ENCODE data around the gene POLQ. TPM values are rescaled to one million over a fixed set of nuclear protein-coding genes. Genes with fewer than 3 reads are reported as not detected.
"Not testable (repeated sequence)": the region's sequence is repeated elsewhere in the genome, so short reads cannot be mapped to it uniquely, and the experiment has no call there.

Gene POLQ
- total RNA-seq, 1 experiment from 2014 or later = 12.3 TPM

DNA sequence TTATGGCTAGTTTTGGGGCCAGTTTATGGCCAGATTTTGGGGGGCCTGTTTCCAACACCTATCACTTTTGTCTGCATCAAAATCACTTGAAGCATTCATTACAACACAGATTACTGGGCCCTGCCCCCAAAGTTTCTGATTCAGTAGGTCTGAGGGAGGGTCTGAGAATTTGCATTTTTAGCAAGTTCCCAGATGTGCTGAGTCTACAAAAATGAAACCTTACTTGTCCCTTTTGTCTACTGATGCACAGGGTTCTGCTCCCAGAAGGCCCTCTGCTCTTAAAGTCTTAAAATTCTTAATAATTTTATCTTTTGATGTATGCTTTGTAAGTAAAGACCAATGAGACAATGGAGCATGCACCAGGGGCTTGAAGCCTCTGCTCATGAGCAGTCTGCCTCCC lies 146.0 kb downstream of the POLQ start:
- Histone ChIP-seq H3K9ac (ENCODE audit: low read length) (no peak overlapping the region), H3K9me2 (ENCODE audit: insufficient read depth) (no peaks in the 10 kb centered on the region), H3K9me3 (ENCODE audit: control insufficient read depth in 1 of 2, insufficient read depth in 1 of 2, low read depth in 1 of 2, low read length in 2 of 2) (no peaks in the 10 kb centered on the region), H3K36me3 (ENCODE audit: control insufficient read depth in 1 of 2, insufficient read depth in 2 of 2, low read length in 2 of 2) (no peaks in the 10 kb centered on the region), H3K27ac (ENCODE audit: low read depth, low read length) (no peak overlapping the region), H3K27me3 (ENCODE audit: insufficient read depth, low read length) (no peaks in the 10 kb centered on the region), H3K4me3 (replicated peaks in 1 of 2; ENCODE audit: low read depth in 1 of 2, low read length in 2 of 2) (no peak overlapping the region), H3K4me1 (ENCODE audit: control insufficient read depth in 1 of 2, insufficient read depth in 2 of 2, low read length in 2 of 2) (no peaks in the 10 kb centered on the region), H3K4me2 (ENCODE audit: low read length) (no peak overlapping the region), H4K20me1 (ENCODE audit: insufficient read depth) (no peaks in the 10 kb centered on the region), H2AFZ (ENCODE audit: low read depth, low read length, poor library complexity, severe bottlenecking) (no peak overlapping the region), H3K79me2 (ENCODE audit: insufficient read depth, low read length) (no peaks in the 10 kb centered on the region)
- BruUV-seq (replicated peaks) = no TSS peak
- CTCF ChIA-PET = no interaction called here
- ATAC-seq (no peak), DNase-seq (ENCODE audit: low read depth, low spot score) (no peak)
- POLR2A ChIA-PET = no interaction called here
- RAD21 ChIA-PET (ENCODE audit: low non-redundant PET in 1 of 2, low total read pairs in 2 of 2, uncharacterized antibody in 2 of 2, unreplicated experiment in 2 of 2) = no interaction called here
- TF ChIP-seq POLR2A (IDR thresholded peaks at IDR 0.05; ENCODE audit: borderline replicate concordance, extremely low read depth, insufficient read depth, insufficient read length) = no peak
- TF ChIP-seq ZNF274 (IDR thresholded peaks at IDR 0.05; ENCODE audit: low read depth, low read length) = no peak
- TF ChIP-seq RAD21 (IDR thresholded peaks at IDR 0.05; ENCODE audit: low read depth) = no peak
- no peak for TF ChIP-seq REST (IDR thresholded peaks at IDR 0.05; ENCODE audit: low read depth)
- no peak for TF ChIP-seq TCF7L2 (IDR thresholded peaks at IDR 0.05; ENCODE audit: borderline replicate concordance, extremely low read depth, insufficient read depth, insufficient read length)
- TF ChIP-seq, protein P1, sequence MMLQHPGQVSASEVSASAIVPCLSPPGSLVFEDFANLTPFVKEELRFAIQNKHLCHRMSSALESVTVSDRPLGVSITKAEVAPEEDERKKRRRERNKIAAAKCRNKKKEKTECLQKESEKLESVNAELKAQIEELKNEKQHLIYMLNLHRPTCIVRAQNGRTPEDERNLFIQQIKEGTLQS (IDR thresholded peaks at IDR 0.05) = no peak
- TF ChIP-seq CEBPB (IDR thresholded peaks at IDR 0.05; ENCODE audit: low read depth) = no peak
- no peak for TF ChIP-seq FOSL1 (IDR thresholded peaks at IDR 0.05; ENCODE audit: low read depth)
- TF ChIP-seq ZBTB33 (IDR thresholded peaks at IDR 0.05; ENCODE audit: extremely low read depth, insufficient replicate concordance, low read length) = no peak
- TF ChIP-seq SRF (IDR thresholded peaks at IDR 0.05; ENCODE audit: low read depth) = no peak
- TF ChIP-seq YY1 (IDR thresholded peaks at IDR 0.05; ENCODE audit: extremely low read depth, insufficient replicate concordance, low read depth, low read length) = no peak
- TF ChIP-seq EZH2 (IDR thresholded peaks at IDR 0.05) = no peak
- TF ChIP-seq JUND (IDR thresholded peaks at IDR 0.05) = no peak
- no peak for TF ChIP-seq SP1 (IDR thresholded peaks at IDR 0.05; ENCODE audit: low read depth)
- intact Hi-C loops (cut with micrococcal nuclease) = no loop called here

GRCh38 chr3:121398051-121398450 lies 147.7 kb downstream of the POLQ start:
- BruUV-seq (replicated peaks); H3K9me3 ChIP-seq (ENCODE audit: control insufficient read depth in 1 of 2, insufficient read depth in 1 of 2, low read depth in 1 of 2, low read length in 2 of 2); H3K27me3 ChIP-seq (ENCODE audit: insufficient read depth, low read length); H3K9ac ChIP-seq (ENCODE audit: low read length); H3K79me2 ChIP-seq (ENCODE audit: insufficient read depth, low read length); H3K4me1 ChIP-seq (ENCODE audit: control insufficient read depth in 1 of 2, insufficient read depth in 2 of 2, low read length in 2 of 2); POLR2A ChIA-PET; H3K4me2 ChIP-seq (ENCODE audit: low read length); H4K20me1 ChIP-seq (ENCODE audit: insufficient read depth); H3K36me3 ChIP-seq (ENCODE audit: control insufficient read depth in 1 of 2, insufficient read depth in 2 of 2, low read length in 2 of 2); ATAC-seq; DNase-seq (ENCODE audit: low read depth, low spot score); H3K9me2 ChIP-seq (ENCODE audit: insufficient read depth); H3K4me3 ChIP-seq (replicated peaks in 1 of 2; ENCODE audit: low read depth in 1 of 2, low read length in 2 of 2); RAD21 ChIA-PET (ENCODE audit: low non-redundant PET in 1 of 2, low total read pairs in 2 of 2, uncharacterized antibody in 2 of 2, unreplicated experiment in 2 of 2); CTCF ChIA-PET; intact Hi-C loops (cut with micrococcal nuclease); H3K27ac ChIP-seq (ENCODE audit: low read depth, low read length); H2AFZ ChIP-seq (ENCODE audit: low read depth, low read length, poor library complexity, severe bottlenecking): not testable (repeated sequence)
